HepG2 (cell line): ENCODE results near the gene FITM1. TPM values are rescaled to one million over a fixed set of nuclear protein-coding genes. Genes with fewer than 3 reads are reported as not detected.

Source experiments
- FOXC1 ChIP-seq: sonication (generic); formaldehyde crosslinking; IDR thresholded peaks from 2 replicates; pipeline ENCODE4 v1.8.0; 2022; ENCODE audit warnings: mild to moderate bottlenecking, missing genetic modification reagents, borderline replicate concordance
- IRX3 ChIP-seq: sonication (generic); formaldehyde crosslinking; IDR thresholded peaks from 2 replicates; pipeline ENCODE4 v1.8.1; 2023; ENCODE audit warnings: mild to moderate bottlenecking, low read depth, missing genetic modification reagents, borderline replicate concordance
- JARID2 ChIP-seq: sonication (generic); formaldehyde crosslinking; IDR thresholded peaks from 2 replicates; pipeline ENCODE4 v1.8.1; 2023; ENCODE audit warnings: missing genetic modification reagents, inconsistent platforms; ENCODE audit not compliant: insufficient replicate concordance
- JDP2 ChIP-seq: sonication (generic); formaldehyde crosslinking; IDR thresholded peaks from 2 replicates; pipeline ENCODE4 v1.8.1; 2022; ENCODE audit warnings: missing genetic modification reagents, borderline replicate concordance
- JUN ChIP-seq: sonication (generic); formaldehyde crosslinking; IDR thresholded peaks from 2 replicates; pipeline ENCODE4 v1.4.0; 2020; ENCODE audit warnings: mild to moderate bottlenecking, missing genetic modification reagents
- KLF15 ChIP-seq: sonication (generic); formaldehyde crosslinking; IDR thresholded peaks from 2 replicates; pipeline ENCODE4 v1.8.1; 2023; ENCODE audit warnings: borderline replicate concordance, mild to moderate bottlenecking, inconsistent platforms, missing genetic modification reagents, mixed read lengths
- RXRA ChIP-seq: sonication (generic); formaldehyde crosslinking; IDR thresholded peaks from 2 replicates; pipeline ENCODE4 v1.5.1; 2020; ENCODE audit warnings: missing genetic modification reagents
- SRSF9 ChIP-seq: fragments of 200-400 bp; formaldehyde crosslinking; IDR thresholded peaks from 2 replicates; pipeline ENCODE4 v1.6.1; 2018; ENCODE audit warnings: borderline replicate concordance, mild to moderate bottlenecking, low read depth, low read length; ENCODE audit not compliant: insufficient read depth, poor library complexity, severe bottlenecking
- ZNF24 ChIP-seq: fragments of 450-650 bp; IDR thresholded peaks from 2 replicates; pipeline ENCODE4 v1.6.1; 2017; ENCODE audit warnings: antibody characterized with exemption, mild to moderate bottlenecking
- ZNF256 ChIP-seq: sonication (generic); formaldehyde crosslinking; conservative IDR thresholded peaks from 2 replicates; pipeline ENCODE4 v1.4.0; 2020; ENCODE audit warnings: missing genetic modification reagents
- ZNF292 ChIP-seq: sonication (generic); formaldehyde crosslinking; IDR thresholded peaks from 2 replicates; pipeline ENCODE4 v1.8.1; 2022; ENCODE audit warnings: mild to moderate bottlenecking, low read depth, missing genetic modification reagents, borderline replicate concordance
- ZNF33B ChIP-seq: sonication (generic); formaldehyde crosslinking; IDR thresholded peaks from 2 replicates; pipeline ENCODE4 v1.5.1; 2020; ENCODE audit warnings: mild to moderate bottlenecking, missing genetic modification reagents
- ZNF446 ChIP-seq: sonication (generic); formaldehyde crosslinking; IDR thresholded peaks from 2 replicates; pipeline ENCODE4 v1.5.0; 2020; ENCODE audit warnings: mild to moderate bottlenecking, missing genetic modification reagents
- ZNF652 ChIP-seq: IDR thresholded peaks from 2 replicates; pipeline ENCODE4 v1.6.1; 2016; ENCODE audit warnings: low read depth, borderline replicate concordance
- ZNF772 ChIP-seq: sonication (generic); formaldehyde crosslinking; IDR thresholded peaks from 2 replicates; pipeline ENCODE4 v1.5.0; 2020; ENCODE audit warnings: mild to moderate bottlenecking, missing genetic modification reagents
- polyA plus RNA-seq, 8 experiments: library from polyadenylated mRNA; depleted of rRNA in 3 of 8; stranded (reverse) in 7 of 8; unstranded in 1 of 8; fragments of >200 nt; fragmentation: Illumina TruSeq in 4 of 8; extraction: Trizol in 4 of 8; gene quantifications; 2 replicates each; pipeline versions ENCODE4 v1.2.1 to v1.2.3, GENCODE V29; 2011 to 2016; ENCODE audit warnings: low read depth in 4 of 8, missing spikeins in 1 of 8, mixed read lengths in 1 of 8; ENCODE audit not compliant: insufficient read depth in 1 of 8
- total RNA-seq, 5 experiments: library from RNA; depleted of rRNA; stranded (reverse); fragments of >200 nt; fragmentation: Illumina TruSeq; extraction: Trizol; gene quantifications; 2 replicates each; pipeline ENCODE4 v1.2.3, GENCODE V29; 2016; ENCODE audit warnings: low read depth in 1 of 5
- TF ChIP-seq, protein P1 (sequence below): IDR thresholded peaks from 2 replicates; pipeline ENCODE4 v1.6.1; 2012; ENCODE audit warnings: inconsistent platforms

Gene FITM1
- total and polyA plus RNA-seq, 2 of the 13 experiments (the other 11 are each of a cell fraction or from before 2014, with no cell fraction given), result 2.7 to 5.8 TPM

DNA sequence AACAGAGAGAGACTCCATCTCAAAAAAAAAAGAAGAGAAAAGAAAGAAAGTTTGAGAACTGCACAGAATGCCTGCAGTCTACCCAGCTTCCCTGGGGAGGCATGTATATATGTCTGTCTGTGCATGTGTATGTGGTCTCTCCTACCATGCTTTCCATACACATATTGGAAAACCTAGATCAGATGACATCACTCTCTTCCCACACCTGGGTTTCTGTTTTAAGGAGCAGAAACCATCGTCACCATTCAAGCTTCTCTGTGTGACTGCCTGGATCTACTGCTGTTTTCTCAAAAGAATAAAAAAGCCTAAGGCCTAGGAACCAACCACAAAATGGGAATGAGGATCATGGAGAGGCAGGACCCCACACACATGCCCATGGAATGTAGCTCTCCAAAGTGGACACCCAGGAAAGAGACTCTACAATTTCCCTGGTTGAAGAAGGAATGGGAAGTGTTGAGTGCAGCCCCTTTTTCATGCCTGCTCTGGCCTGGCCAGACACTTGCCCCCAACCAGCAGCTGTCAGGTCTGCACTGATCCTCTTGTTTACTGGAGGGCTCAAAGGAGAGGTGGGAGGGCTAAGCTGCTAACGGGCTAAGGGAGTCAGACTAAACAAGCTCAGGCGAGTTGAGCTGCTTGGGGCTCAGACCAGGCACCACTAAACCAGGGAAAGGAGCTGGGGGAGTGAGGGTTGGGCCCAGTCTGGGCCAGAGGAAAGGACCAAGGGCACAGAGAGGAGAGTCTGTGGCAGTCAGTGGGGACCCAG, 44.1 kb upstream of the FITM1 start (continued):
- TF ChIP-seq ZNF772 (CRISPR knock-in tag) (no peak), RXRA (no peak), FOXC1 (CRISPR knock-in tag) (no peak), JUN (CRISPR knock-in tag) (no peak), ZNF24 (no peak), KLF15 (CRISPR knock-in tag) (no peak), JARID2 (CRISPR knock-in tag) (no peak), ZNF256 (CRISPR knock-in tag) (no peak), ZNF292 (peak; percentile 19; the same call in 1 of the 2 replicates), SRSF9 (no peak), ZNF446 (CRISPR knock-in tag) (no peak), JDP2 (CRISPR knock-in tag) (no peak), ZNF33B (CRISPR knock-in tag) (no peak), ZNF652 (CRISPR knock-in tag) (no peak), IRX3 (CRISPR knock-in tag) (no peak)
- TF ChIP-seq, protein P1, sequence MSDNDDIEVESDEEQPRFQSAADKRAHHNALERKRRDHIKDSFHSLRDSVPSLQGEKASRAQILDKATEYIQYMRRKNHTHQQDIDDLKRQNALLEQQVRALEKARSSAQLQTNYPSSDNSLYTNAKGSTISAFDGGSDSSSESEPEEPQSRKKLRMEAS, result no peak
